ENCODE results near the gene SPDYA. TPM values are rescaled to one million over a fixed set of nuclear protein-coding genes. Genes with fewer than 3 reads are reported as not detected.
A peak's percentile ranks its signal among the peaks of the same experiment; 100 is the strongest.

The SPDYA gene
- total and polyA plus RNA-seq, 5 experiments from 2014 or later = 1.1 to 2.1 TPM; not detected in 3

DNA sequence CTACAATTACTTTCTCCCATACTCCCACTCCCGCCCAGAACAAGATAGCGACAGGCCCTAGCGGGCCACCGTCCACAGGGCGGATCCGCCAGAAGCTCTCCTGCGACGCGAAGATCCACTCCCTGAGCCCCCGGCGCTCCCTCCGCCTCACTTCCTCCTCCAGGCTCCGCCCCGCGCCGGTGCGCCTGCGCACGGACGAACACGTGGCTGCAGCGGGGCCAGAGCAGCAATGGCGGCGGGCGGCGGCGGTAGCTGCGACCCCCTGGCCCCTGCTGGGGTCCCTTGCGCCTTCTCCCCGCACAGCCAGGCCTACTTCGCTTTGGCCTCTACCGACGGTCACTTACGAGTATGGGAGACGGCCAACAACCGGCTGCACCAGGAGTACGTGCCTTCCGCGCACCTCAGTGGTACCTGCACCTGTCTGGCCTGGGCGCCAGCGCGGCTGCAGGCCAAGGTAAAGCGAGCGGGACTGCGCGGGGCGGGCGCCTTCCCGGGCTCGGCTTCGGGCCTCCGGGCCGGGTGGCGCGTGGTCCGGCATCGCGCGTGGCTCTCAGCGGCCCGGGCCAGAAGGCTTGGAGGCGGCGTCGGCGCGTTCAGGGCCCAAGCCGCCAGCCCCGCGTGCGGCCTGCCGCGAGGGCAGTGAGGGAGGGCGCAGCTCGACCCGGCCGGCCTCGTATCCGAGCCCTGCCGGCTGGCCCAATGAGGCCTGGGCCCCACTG lies 84.0 kb downstream of the SPDYA start, which contains the start of gene WDR43:
Gene WDR43, plus strand, starts transcription at position 198 of the 719 bp plus-strand sequence. Its CDS starts 32 bp downstream, at position 230.
- Mint-ChIP-seq H3K27me3 (no peaks in the 10 kb centered on the region), H3K27ac (peak within 1 kb of the TSS; percentile 88 to 97 (median 94)), H3K4me1 (peaks cover 20 to 47% (median 44%) of the 10 kb centered on the region in 4 donors), H3K36me3 (peaks cover 0 to 2% (median 0%) of the 10 kb centered on the region in 3 donors), H3K4me3 (peak within 1 kb of the TSS; percentile 91 to 99 (median 98)), H3K9me3 (no peaks in the 10 kb centered on the region)
- ATAC-seq (peak; percentile 92 to 95), DNase-seq (peak; percentile 95 to 99 (median 98))
- POLR2A ChIA-PET = interaction anchor here (0.6 to 5.0 kb wide), 15 partner anchors 21 to 1005 kb away, joined by 3 to 94 read pairs (median 4); partner anchors contain the start of genes PPP1CB, RBKS and TRMT61B

DNA sequence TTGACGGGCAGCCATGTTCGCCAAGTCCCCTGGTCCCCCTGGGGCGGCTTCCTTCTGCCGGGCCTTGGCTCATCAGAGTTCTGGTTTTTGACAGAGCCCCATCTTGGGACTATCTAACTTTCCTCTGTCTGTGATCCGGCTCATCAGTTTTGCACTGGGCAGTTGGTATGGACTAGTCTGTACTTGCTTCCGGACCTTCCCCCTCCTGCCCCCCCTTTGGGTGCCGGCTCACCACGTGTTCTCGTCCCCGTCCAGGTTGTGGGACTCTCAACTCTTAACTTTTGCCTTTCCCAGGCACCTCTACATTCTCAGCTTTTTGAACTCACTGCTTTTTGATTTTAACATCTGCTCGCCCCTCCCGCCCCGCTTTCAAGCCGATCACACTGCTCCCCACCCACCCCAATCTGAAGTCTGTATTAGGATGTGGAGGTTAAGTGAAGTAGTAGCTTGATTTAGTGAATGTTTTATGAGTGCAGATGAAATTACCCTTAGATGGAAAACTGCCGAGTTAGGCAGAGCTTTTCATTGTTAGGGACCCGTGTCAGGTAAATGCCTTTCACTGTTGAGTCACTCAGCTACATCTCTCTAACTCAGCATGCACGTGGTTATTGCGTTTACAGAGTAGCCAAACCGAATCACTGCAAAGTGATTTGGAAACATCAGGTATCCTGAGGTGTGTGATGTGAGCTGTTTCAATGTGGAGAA lies 84.7 kb downstream of the SPDYA start:
- DNase-seq (peak in 7 of 10 donors; percentile 1 to 62 (median 22)), ATAC-seq (peak in 1 of 2 donors; percentile 9)
- POLR2A ChIA-PET = interaction anchor here (0.7 to 5.0 kb wide), 4 partner anchors 25 to 144 kb away, joined by 3 to 94 read pairs (median 4); partner anchors contain the start of genes PPP1CB and TRMT61B
- no peaks in the 10 kb centered on the region for H3K27me3 Mint-ChIP-seq
- H3K27ac Mint-ChIP-seq = peak overlapping the region; percentile 88 to 97 (median 93)
- peaks cover 0 to 2% (median 0%) of the 10 kb centered on the region in 3 donors for H3K36me3 Mint-ChIP-seq
- H3K9me3 Mint-ChIP-seq = no peaks in the 10 kb centered on the region
- H3K4me3 Mint-ChIP-seq = peak overlapping the region; percentile 91 to 99 (median 98)
- peaks cover 20 to 52% (median 47%) of the 10 kb centered on the region in 4 donors for H3K4me1 Mint-ChIP-seq

DNA sequence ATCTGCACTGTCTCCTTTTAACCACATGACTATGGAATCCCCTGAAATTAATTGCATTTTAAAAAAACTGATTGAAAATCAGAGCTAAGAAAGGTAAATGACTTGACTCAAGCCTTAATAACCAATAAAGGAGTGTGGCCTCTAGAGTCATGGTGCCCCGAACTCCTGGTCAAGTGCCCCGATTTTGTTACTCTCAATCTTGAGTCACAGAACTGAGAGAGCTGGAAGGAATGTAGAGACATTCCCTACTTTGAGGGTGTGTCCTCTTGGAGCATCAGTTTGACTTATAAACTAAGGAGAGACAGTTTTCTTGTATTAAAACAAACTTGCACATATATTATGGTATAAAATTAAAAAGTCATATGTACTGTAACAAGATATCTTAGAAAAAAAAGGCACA lies 86.3 kb downstream of the SPDYA start:
- no peak for ATAC-seq
- POLR2A ChIA-PET = interaction anchor here (0.6 to 0.7 kb wide), 2 partner anchors 11 to 387 kb away, joined by 3 read pairs; no protein-coding TSS in a partner anchor
- no peaks in the 10 kb centered on the region for H3K9me3 Mint-ChIP-seq
- H3K4me1 Mint-ChIP-seq = peaks cover 28 to 63% (median 60%) of the 10 kb centered on the region in 4 donors
- no peak for DNase-seq
- H3K36me3 Mint-ChIP-seq = peaks cover 0 to 12% (median 0%) of the 10 kb centered on the region in 3 donors
- H3K4me3 Mint-ChIP-seq = peak overlapping the region; percentile 44 to 99 (median 96)
- no peaks in the 10 kb centered on the region for H3K27me3 Mint-ChIP-seq
- H3K27ac Mint-ChIP-seq = peak overlapping the region in 1 of 10 donors; percentile 22

DNA sequence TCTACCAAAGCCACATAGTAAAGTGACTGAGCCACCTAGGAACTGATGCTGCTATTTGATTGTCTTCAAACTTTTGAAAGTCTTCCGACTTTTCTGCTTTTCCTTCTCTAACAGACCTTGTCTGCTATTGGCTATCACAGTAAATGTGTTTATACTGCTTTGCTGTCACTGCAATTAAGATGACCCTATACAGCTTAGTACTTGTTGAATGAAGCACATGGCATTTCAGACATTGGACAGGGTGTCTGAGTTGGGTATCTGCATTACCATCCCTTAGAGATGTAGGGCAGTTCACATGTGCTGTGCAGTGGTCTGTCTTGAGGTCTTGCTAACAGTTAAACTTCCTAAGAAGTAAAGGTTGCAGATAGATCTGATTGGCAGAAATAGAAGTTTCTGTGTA lies 87.4 kb downstream of the SPDYA start:
- ATAC-seq (no peak), DNase-seq (no peak)
- H3K9me3 Mint-ChIP-seq = no peaks in the 10 kb centered on the region
- H3K27ac Mint-ChIP-seq = peak overlapping the region in 2 of 10 donors; percentile 55 to 67
- H3K4me3 Mint-ChIP-seq = peak overlapping the region in 7 of 10 donors; percentile 8 to 99 (median 96)
- H3K4me1 Mint-ChIP-seq = peaks cover 29 to 68% (median 61%) of the 10 kb centered on the region in 4 donors
- H3K27me3 Mint-ChIP-seq = no peaks in the 10 kb centered on the region
- H3K36me3 Mint-ChIP-seq = peaks cover 0 to 22% (median 0%) of the 10 kb centered on the region in 3 donors
- POLR2A ChIA-PET = interaction anchor here (1.0 kb wide), 1 partner anchor 28 kb away, joined by 3 read pairs; the partner anchor contains the start of gene TRMT61B

Other genes starting within 250 kb of the SPDYA start
- gene PPP1CB, start 59.0 kb upstream of the SPDYA start, total RNA-seq = 100 to 1,000 TPM; 165 to 166 TPM
- 10 to 100 TPM; 63.1 to 85.7 (median 82.1) TPM for gene PPP1CB, start 59.0 kb upstream of the SPDYA start, polyA plus RNA-seq
- 10 to 100 TPM; 22.8 to 24.3 TPM for gene TRMT61B, start 59.5 kb downstream of the SPDYA start, total RNA-seq
- gene TRMT61B, start 59.5 kb downstream of the SPDYA start, polyA plus RNA-seq = 10 to 100 TPM; 17.0 to 21.5 (median 19.5) TPM
- gene WDR43, start 83.8 kb downstream of the SPDYA start, total RNA-seq = 10 to 100 TPM; 70.4 to 73.2 TPM
- 10 to 100 TPM; 35.1 to 44.8 (median 37.6) TPM for gene WDR43, start 83.8 kb downstream of the SPDYA start, polyA plus RNA-seq
- under 1 TPM; 0.47 to 0.75 TPM for gene TOGARAM2, start 170.5 kb downstream of the SPDYA start, total RNA-seq
- gene TOGARAM2, start 170.5 kb downstream of the SPDYA start, polyA plus RNA-seq = 1 to 10 TPM in 1 of 3 donors, under 1 TPM in 1, not detected in 1; 0.32 to 1.9 TPM

Data from naive thymus-derived CD8-positive, alpha-beta T cell (primary cell).